Measurements from ENCODE around the gene P2RY8.
A peak's percentile ranks its signal among the peaks of the same experiment; 100 is the strongest.
"Not testable (repeated sequence)": the region's sequence is repeated elsewhere in the genome, so short reads cannot be mapped to it uniquely, and the experiment has no call there.

The P2RY8 gene

DNA sequence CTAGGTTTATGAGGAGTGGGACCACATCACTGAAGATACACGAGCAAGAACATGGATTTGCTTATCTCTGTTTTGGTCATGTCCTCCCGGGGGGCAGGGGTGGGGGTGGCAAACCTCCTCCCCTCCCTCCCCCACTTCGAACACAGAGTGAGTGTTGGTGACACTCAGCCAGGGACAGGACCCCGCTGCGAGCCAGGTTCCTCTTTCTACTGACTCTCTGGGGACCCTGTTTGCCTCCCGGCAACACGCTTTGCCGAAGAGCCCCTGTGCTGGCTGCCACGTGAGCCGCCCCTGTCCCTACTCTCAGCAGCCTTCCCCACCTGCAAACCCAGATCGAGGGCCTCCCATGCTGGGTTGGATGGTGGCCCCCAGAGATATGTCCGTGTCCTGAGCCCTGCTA, 34.7 kb downstream of the P2RY8 start:
- Histone ChIP-seq H3K4me1 (peaks cover 96% of the 10 kb centered on the region), H3K27me3 (no peaks in the 10 kb centered on the region), H3K27ac (peak overlapping the region; percentile 77)

DNA sequence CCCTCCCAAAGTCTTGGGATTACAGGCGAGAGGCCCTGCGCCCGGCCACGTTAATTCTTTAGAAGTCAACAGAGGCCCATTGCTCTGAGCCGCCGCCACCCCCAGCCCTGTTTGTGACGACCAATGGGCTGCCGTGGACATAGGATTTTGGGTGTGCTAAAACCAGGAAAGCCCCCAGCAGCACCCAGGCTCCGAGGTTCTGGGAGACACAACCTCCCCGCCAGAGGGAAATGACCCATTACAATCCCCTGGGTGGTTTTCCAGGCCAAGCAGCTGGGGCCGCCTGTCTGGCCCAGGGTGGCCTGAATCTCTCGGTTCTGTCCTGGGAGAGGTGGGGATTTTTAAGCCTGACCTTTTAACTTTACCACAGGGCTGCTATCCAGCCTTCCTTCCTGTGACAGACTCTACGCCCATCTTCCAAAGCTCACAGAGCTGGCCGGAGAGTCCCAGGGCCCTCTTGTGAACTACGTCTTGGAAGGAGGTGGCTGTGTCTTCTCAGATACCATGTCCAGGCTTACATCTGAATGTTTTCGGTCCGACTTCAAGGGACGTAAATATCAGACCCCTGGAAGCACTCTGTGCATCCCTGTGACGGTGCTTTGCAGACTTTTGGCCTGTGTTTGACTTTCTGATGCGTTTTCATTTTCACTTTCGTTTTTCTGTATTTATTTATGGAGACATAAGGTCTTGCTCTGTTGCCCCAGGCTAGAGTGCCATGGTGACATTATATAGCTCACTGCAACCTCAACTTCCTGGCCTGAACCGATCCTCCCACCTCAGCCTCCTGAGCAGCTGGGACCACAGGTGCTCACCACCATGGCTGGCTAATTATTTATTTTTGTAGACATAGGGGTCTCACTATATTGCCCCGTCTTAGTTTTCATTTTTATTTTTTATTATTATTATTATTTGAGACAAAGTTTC, 36.0 kb downstream of the P2RY8 start:
- H3K4me3 ChIP-seq, result peak overlapping the region; percentile 58
- no peak for TF ChIP-seq Cebpa-rat (IDR thresholded peaks at IDR 0.05)
- H3K9me3 ChIP-seq, result no peaks in the 10 kb centered on the region
- peak overlapping the region; percentile 93 for H3K4me2 ChIP-seq
- peaks cover 42% of the 10 kb centered on the region for H3K36me3 ChIP-seq
- peaks cover 96% of the 10 kb centered on the region for H3K4me1 ChIP-seq
- peaks cover 100% of the 10 kb centered on the region for H4K20me1 ChIP-seq
- peak overlapping the region; percentile 66 for H3K9ac ChIP-seq
- H3K27me3 ChIP-seq, result no peaks in the 10 kb centered on the region
- H3K27ac ChIP-seq, result peak overlapping the region; percentile 78

More for the DNA sequence above, 34.7 kb downstream of the P2RY8 start:
- Histone ChIP-seq H3K4me3 (no peak overlapping the region), H3K9ac (peak overlapping the region; percentile 65), H4K20me1 (peaks cover 100% of the 10 kb centered on the region), H3K36me3 (peaks cover 46% of the 10 kb centered on the region), H3K4me2 (peak overlapping the region; percentile 93), H3K9me3 (no peaks in the 10 kb centered on the region)
- TF ChIP-seq Cebpa-rat (IDR thresholded peaks at IDR 0.05), result no peak

DNA sequence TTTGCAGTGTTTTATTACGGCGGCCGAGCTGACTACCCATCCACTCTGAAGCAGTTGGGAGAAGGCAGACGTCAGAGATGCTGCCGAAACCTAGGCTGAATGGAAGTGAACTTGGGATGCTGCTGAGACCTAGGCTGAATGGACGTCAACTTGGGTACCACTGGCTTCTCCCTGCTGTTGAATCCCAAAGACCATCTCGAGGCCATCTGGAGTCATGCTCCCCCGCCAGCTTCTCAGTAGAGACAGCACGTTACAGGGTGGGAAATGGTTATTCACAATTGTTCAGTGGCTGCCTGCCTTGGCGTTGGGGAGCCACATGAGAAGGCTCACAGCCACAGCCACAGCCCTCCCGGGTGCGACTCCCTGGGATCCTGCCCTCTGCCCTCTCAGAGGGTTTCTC, 40.9 kb downstream of the P2RY8 start:
- Histone ChIP-seq H3K9me3 (no peaks in the 10 kb centered on the region), H3K36me3 (peaks cover 52% of the 10 kb centered on the region), H3K27ac (peak overlapping the region; percentile 65), H3K4me2 (peak overlapping the region; percentile 63), H3K4me1 (peaks cover 89% of the 10 kb centered on the region), H3K9ac (peak overlapping the region; percentile 68), H3K4me3 (no peak overlapping the region), H3K27me3 (no peaks in the 10 kb centered on the region), H4K20me1 (peaks cover 98% of the 10 kb centered on the region)
- no peak for TF ChIP-seq Cebpa-rat (IDR thresholded peaks at IDR 0.05)

DNA sequence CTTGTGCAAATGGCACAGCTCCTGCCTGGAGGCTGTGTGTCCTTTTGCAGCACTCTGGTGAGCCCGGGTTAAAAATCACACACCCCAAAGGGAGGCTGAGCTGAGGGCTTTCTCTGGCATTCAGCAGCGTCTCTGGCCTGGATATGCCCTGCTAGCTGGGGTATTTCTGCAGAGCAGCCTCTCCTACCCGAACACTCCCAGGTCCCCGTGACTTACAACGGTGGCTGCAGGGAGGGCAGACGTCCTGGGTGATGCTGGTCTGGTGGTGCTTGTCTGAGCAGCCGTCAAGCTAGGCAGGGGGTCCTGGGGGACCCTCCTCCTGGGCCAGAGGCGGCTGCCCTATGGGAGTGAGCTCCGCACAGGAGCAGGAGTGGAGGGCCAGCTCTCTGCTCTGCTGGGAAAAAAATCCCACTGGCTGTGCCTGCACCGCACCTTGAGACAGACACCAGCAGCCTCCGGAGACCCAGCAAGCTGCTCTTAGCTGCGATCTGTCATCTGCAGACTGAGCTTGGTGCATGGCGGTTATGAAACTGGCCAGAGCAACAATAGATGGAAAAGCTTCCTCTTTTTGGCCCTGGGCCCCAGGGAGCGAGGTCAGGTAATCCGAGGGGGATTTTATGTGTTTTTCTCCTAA, 43.0 kb downstream of the P2RY8 start:
- peaks cover 72% of the 10 kb centered on the region for H3K4me1 ChIP-seq
- TF ChIP-seq Cebpa-rat (IDR thresholded peaks at IDR 0.05), result no peak
- peaks cover 85% of the 10 kb centered on the region for H4K20me1 ChIP-seq
- peaks cover 57% of the 10 kb centered on the region for H3K36me3 ChIP-seq
- H3K9me3 ChIP-seq, result peaks cover 5% of the 10 kb centered on the region; the same call in 1 of the 2 replicates
- peak overlapping the region; percentile 77 for H3K4me2 ChIP-seq
- peak overlapping the region; percentile 54 for H3K27ac ChIP-seq
- peak overlapping the region; percentile 52 for H3K4me3 ChIP-seq
- peak overlapping the region; percentile 66 for H3K9ac ChIP-seq
- H3K27me3 ChIP-seq, result no peaks in the 10 kb centered on the region

DNA sequence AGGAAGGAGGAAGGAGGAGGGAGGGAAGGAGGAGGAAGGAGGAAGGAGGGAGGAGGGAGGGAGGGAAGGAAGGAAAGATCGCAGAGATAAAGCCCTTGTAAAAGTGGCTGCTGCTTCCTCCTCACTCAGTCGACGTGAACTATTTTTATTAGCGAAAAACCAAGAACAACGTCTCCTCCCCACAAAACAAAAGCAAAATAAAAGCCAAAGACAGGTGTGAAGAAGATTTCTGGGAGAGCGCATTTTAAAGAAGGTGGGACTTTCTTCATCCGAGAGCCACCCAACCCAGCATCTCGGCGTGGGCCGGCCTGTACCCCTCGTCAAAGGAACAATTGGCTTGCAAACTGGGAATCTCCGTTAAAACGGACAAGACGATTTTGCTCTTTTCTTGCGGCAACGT, 43.6 kb downstream of the P2RY8 start:
- Histone ChIP-seq H3K36me3 (peaks cover 60% of the 10 kb centered on the region), H3K9ac (peak overlapping the region; percentile 66), H3K4me1 (peaks cover 72% of the 10 kb centered on the region), H3K27ac (peak overlapping the region; percentile 54), H3K4me2 (peak overlapping the region; percentile 77), H3K4me3 (peak overlapping the region; percentile 52), H3K27me3 (no peaks in the 10 kb centered on the region), H3K9me3 (peaks cover 6% of the 10 kb centered on the region; the same call in 1 of the 2 replicates), H4K20me1 (peaks cover 85% of the 10 kb centered on the region)
- TF ChIP-seq Cebpa-rat (IDR thresholded peaks at IDR 0.05), result no peak

DNA sequence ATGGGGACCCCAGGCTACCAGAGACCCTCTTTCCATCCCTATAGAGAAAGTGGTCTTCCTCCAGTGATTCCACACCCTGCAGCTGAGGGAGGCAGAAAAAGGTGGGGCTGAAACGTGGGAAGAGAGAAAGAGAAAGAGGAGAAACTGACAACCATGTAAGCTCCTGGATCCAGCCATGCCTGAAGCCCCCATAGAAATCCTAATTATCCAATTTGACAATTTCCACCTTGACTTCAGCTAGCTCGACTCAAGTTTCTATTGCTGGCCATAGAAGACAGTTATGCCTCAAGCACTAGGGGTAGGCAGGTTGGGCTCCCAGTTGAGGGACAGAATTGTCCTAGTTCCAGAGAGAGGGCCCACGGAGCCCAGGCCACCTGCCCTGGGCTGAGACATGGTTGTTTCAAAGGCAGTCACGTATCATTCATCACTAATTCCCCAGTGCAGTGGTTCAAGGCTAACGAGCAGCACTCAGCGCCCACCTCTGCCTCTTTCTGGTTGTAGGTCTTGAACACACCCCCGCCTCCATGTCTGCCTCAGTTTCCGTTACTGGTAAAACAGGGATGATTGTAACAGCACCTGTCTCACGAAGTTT, 44.5 kb downstream of the P2RY8 start:
- peaks cover 6% of the 10 kb centered on the region; the same call in 1 of the 2 replicates for H3K9me3 ChIP-seq
- peaks cover 72% of the 10 kb centered on the region for H3K4me1 ChIP-seq
- H3K27me3 ChIP-seq, result no peaks in the 10 kb centered on the region
- H3K4me3 ChIP-seq, result no peak overlapping the region
- H3K9ac ChIP-seq, result no peak overlapping the region
- TF ChIP-seq Cebpa-rat (IDR thresholded peaks at IDR 0.05), result no peak
- H3K36me3 ChIP-seq, result peaks cover 61% of the 10 kb centered on the region
- peak overlapping the region; percentile 70 for H3K4me2 ChIP-seq
- peaks cover 85% of the 10 kb centered on the region for H4K20me1 ChIP-seq
- peak overlapping the region; percentile 49; the same call in 1 of the 2 replicates for H3K27ac ChIP-seq

DNA sequence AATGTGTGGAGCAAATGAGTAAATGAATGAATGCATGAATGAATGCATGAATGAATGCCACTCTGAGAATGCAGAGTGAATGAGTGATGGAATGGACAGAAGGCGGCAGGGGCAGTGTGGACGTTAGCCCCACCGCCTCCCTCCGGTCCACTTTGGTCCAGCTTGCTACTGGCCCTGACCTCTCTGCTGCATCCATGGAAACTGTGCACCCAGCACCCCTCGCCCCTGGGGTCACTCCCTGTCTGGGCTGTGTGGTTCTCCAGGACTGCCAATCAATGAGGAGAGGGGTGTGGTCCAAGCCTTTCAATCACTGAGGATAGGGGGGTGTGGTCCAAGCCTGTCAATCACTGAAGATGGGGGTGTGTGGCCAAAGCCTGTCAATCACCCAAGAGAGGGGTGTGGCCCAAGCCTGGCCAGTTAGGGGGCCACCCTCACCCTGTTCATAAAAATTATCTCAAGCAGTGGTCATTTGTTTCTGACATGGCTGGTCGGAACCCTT, 45.1 kb downstream of the P2RY8 start:
- Histone ChIP-seq H3K36me3 (peaks cover 63% of the 10 kb centered on the region), H3K4me2 (no peak overlapping the region), H3K27ac (no peak overlapping the region), H3K4me1 (peaks cover 72% of the 10 kb centered on the region), H3K4me3 (no peak overlapping the region), H4K20me1 (peaks cover 85% of the 10 kb centered on the region), H3K27me3 (no peaks in the 10 kb centered on the region; the same call in 1 of the 2 replicates), H3K9ac (no peak overlapping the region), H3K9me3 (peaks cover 12% of the 10 kb centered on the region; the same call in 1 of the 2 replicates)
- TF ChIP-seq Cebpa-rat (IDR thresholded peaks at IDR 0.05), result no peak

DNA sequence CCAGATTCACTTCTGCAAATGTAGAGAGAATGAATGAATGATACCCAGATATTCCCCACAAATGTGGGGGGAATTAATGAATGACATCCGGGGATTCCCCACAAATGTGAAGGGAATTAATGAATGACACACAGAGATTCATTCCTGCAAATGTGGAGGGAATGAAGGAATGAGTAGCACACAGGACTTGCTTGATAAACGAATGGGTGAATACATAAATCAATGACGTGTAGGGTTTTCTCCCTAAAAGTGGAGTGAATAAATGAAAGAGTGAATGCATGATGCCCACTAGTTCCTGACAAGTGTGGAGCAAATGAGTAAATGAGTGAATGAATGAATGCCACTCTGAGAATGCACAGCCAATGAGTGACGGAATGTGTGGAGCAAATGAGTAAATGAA, 45.7 kb downstream of the P2RY8 start:
- peaks cover 65% of the 10 kb centered on the region for H3K36me3 ChIP-seq
- peaks cover 85% of the 10 kb centered on the region for H4K20me1 ChIP-seq

DNA sequence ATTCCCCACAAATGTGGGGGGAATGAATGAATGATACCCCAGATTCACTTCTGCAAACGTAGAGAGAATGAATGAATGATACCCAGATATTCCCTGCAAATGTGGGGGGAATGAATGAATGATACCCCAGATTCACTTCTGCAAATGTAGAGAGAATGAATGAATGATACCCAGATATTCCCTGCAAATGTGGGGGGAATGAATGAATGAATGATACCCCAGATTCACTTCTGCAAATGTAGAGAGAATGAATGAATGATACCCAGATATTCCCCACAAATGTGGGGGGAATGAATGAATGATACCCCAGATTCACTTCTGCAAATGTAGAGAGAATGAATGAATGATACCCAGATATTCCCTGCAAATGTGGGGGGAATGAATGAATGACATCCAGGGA, 46.3 kb downstream of the P2RY8 start:
- H3K36me3 ChIP-seq, result peaks cover 65% of the 10 kb centered on the region
- not testable (repeated sequence) for H3K9ac ChIP-seq, H3K27ac ChIP-seq, H3K27me3 ChIP-seq, H3K4me2 ChIP-seq, H3K4me3 ChIP-seq
- H3K4me1 ChIP-seq, result peaks cover 63% of the 10 kb centered on the region
- peaks cover 21% of the 10 kb centered on the region for H3K9me3 ChIP-seq
- peaks cover 85% of the 10 kb centered on the region for H4K20me1 ChIP-seq

More for the DNA sequence above, 45.7 kb downstream of the P2RY8 start:
- H3K27ac ChIP-seq, H3K9ac ChIP-seq, H3K27me3 ChIP-seq, H3K4me2 ChIP-seq, H3K4me3 ChIP-seq: not testable (repeated sequence)
- H3K9me3 ChIP-seq, result peaks cover 19% of the 10 kb centered on the region
- peaks cover 68% of the 10 kb centered on the region for H3K4me1 ChIP-seq

DNA sequence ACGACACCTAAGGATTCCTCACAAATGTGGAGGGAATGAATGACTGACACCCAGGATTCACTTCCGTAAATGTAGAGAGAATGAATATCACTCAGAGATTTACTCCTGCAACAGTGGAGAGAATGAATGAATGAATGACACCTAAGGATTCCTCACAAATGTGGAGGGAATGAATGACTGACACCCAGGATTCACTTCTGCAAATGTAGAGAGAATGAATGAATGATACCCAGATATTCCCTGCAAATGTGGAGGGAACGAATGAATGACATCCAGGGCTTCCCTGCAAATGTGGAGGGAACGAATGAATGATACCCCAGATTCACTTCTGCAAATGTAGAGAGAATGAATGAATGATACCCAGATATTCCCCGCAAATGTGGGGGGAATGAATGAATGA, 47.6 kb downstream of the P2RY8 start:
- Histone ChIP-seq H3K4me1 (peaks cover 58% of the 10 kb centered on the region), H3K9me3 (peaks cover 21% of the 10 kb centered on the region), H4K20me1 (peaks cover 82% of the 10 kb centered on the region), H3K36me3 (peaks cover 74% of the 10 kb centered on the region)
- H3K4me3 ChIP-seq, H3K27ac ChIP-seq, H3K27me3 ChIP-seq, H3K4me2 ChIP-seq, H3K9ac ChIP-seq: not testable (repeated sequence)
